B cell (primary cell): Measurements from ENCODE around the gene XYLT1. TPM values are rescaled to one million over a fixed set of nuclear protein-coding genes. Genes with fewer than 3 reads are reported as not detected.
A peak's percentile ranks its signal among the peaks of the same experiment; 100 is the strongest.

Source experiments
- ATAC-seq: fragments of 200-7000 bp; cut with Tn5 transposase; one replicate; pipeline ENCODE4 v1.10.0; 2021; ENCODE audit warnings: low read depth, mild to moderate bottlenecking, moderate number of reproducible peaks, moderate library complexity
- CTCF ChIA-PET: fragments of 350-600 bp; sonication (Branson Sonifier 250); formaldehyde crosslinking; loops from one replicate; lab custom pipeline; 2021; ENCODE audit warnings: antibody characterized with exemption, inconsistent platforms; lab: Charles Lee
- POLR2A ChIA-PET: fragments of 350-600 bp; sonication (Branson Sonifier 250); formaldehyde crosslinking; loops from one replicate; lab custom pipeline; 2021; ENCODE audit warnings: antibody characterized with exemption; lab: Charles Lee
- DNase-seq: peaks from one replicate; pipeline ENCODE4 v3.0.0; 2013
- H2AFZ ChIP-seq: 2 replicates; pipeline ENCODE4 v1.6.1; 2012; ENCODE audit warnings: mild to moderate bottlenecking, low read depth, low read length; ENCODE audit not compliant: insufficient read depth, poor library complexity, severe bottlenecking
- H3K27ac ChIP-seq, 2 donors: 1 replicate in 1 of 2; 2 replicates in 1 of 2; pipeline ENCODE4 v1.5.1; 2012 to 2013; ENCODE audit warnings: low read length in 2 of 2, mild to moderate bottlenecking in 2 of 2, moderate library complexity in 1 of 2
- H3K27me3 ChIP-seq, 4 experiments: fragments of 200-600 bp in 1 of 4; sonication (generic) in 1 of 4; replicated peaks in 1 of 4; 1 replicate in 2 of 4; 2 replicates in 2 of 4; pipeline versions ENCODE4 v1.6.1 to v1.7.0; 2013 to 2016; ENCODE audit warnings: low read length in 3 of 4, mild to moderate bottlenecking in 2 of 4, mixed read lengths in 1 of 4, moderate library complexity in 1 of 4; ENCODE audit not compliant: insufficient read depth in 4 of 4, control insufficient read depth in 3 of 4; ENCODE audit errors: control extremely low read depth in 1 of 4
- H3K36me3 ChIP-seq, 2 experiments: replicated peaks in 1 of 2; 1 replicate in 1 of 2; 2 replicates in 1 of 2; pipeline versions ENCODE4 v1.6.1 to v1.7.1; 2013; ENCODE audit warnings: low read length in 1 of 2; ENCODE audit not compliant: insufficient read depth in 2 of 2, control insufficient read depth in 1 of 2; ENCODE audit errors: control extremely low read depth in 1 of 2, extremely low read depth in 1 of 2
- H3K4me1 ChIP-seq, 2 donors: fragments of 200-600 bp in 1 of 2; sonication (generic) in 1 of 2; 1 replicate in 1 of 2; 2 replicates in 1 of 2; pipeline versions ENCODE4 v1.5.1 to v1.6.1; 2013 to 2017; ENCODE audit warnings: low read length in 2 of 2; ENCODE audit not compliant: control insufficient read depth in 2 of 2, insufficient read depth in 2 of 2
- H3K4me2 ChIP-seq: replicated peaks from 2 replicates; pipeline ENCODE3; 2012; ENCODE audit warnings: mild to moderate bottlenecking, low read depth, low read length; ENCODE audit not compliant: poor library complexity, severe bottlenecking
- H3K4me3 ChIP-seq, 5 experiments: fragments of 200-600 bp in 1 of 5; sonication (generic) in 1 of 5; 1 replicate in 3 of 5; 2 replicates in 2 of 5; pipeline versions ENCODE4 v1.5.1 to v1.7.0; 2011 to 2016; ENCODE audit warnings: low read length in 4 of 5, mild to moderate bottlenecking in 4 of 5, low read depth in 2 of 5, control low read depth in 1 of 5, moderate library complexity in 1 of 5; ENCODE audit not compliant: insufficient read depth in 1 of 5; ENCODE audit errors: control extremely low read depth in 1 of 5, extremely low read depth in 1 of 5
- H3K79me2 ChIP-seq: fragments of 200-600 bp; sonication (generic); one replicate; pipeline ENCODE4 v1.6.0; 2016; ENCODE audit warnings: low read length; ENCODE audit not compliant: control insufficient read depth, insufficient read depth
- H3K9ac ChIP-seq: fragments of 200-600 bp; sonication (generic); 2 replicates; pipeline ENCODE4 v1.6.1; 2017; ENCODE audit warnings: mild to moderate bottlenecking, low read length, moderate library complexity
- H3K9me3 ChIP-seq, 3 donors: one replicate each; pipeline versions ENCODE4 v1.6.1 to v1.7.1; 2013; ENCODE audit warnings: low read length in 2 of 3; ENCODE audit not compliant: control insufficient read depth in 2 of 3, insufficient read depth in 1 of 3; ENCODE audit errors: control extremely low read depth in 1 of 3
- H4K20me1 ChIP-seq: 2 replicates; pipeline ENCODE4 v1.6.0; 2012; ENCODE audit warnings: mild to moderate bottlenecking, low read length; ENCODE audit not compliant: insufficient read depth, control insufficient read depth, poor library complexity, severe bottlenecking
- H3K27ac Mint-ChIP-seq: one replicate; pipeline ENCODE4 v1.8.0; 2021; ENCODE audit warnings: mixed read lengths
- H3K27me3 Mint-ChIP-seq: one replicate; pipeline ENCODE4 v1.8.0; 2021; ENCODE audit warnings: mixed read lengths
- H3K4me1 Mint-ChIP-seq: one replicate; pipeline ENCODE4 v1.8.0; 2021; ENCODE audit warnings: mixed read lengths
- H3K4me3 Mint-ChIP-seq: one replicate; pipeline ENCODE4 v1.8.0; 2021; ENCODE audit warnings: mixed read lengths
- H3K9me3 Mint-ChIP-seq: one replicate; pipeline ENCODE4 v1.8.0; 2022; ENCODE audit warnings: mixed read lengths; ENCODE audit not compliant: insufficient read depth
- CTCF ChIP-seq: fragments of 200-600 bp; IDR thresholded peaks from one replicate; pipeline ENCODE4 v1.8.0; 2022; ENCODE audit warnings: antibody characterized with exemption, mild to moderate bottlenecking
- EZH2 ChIP-seq: IDR thresholded peaks from 2 replicates; pipeline ENCODE4 v1.6.1; 2012; ENCODE audit warnings: borderline replicate concordance, low read depth, mild to moderate bottlenecking, moderate library complexity, low read length; ENCODE audit not compliant: insufficient read depth, poor library complexity, severe bottlenecking
- WGBS: methylation state at CpG from one replicate; pipeline ENCODE4 v1.1.5; 2013; ENCODE audit warnings: missing lambda C conversion rate; ENCODE audit not compliant: insufficient coverage; 5-methylcytosine and 5-hydroxymethylcytosine counted together
- intact Hi-C: fragments of 100-400 bp; cut with micrococcal nuclease; formaldehyde crosslinking; loops from one replicate; pipeline ENCODE4 v1.10.0; 2022
- polyA plus RNA-seq: library from polyadenylated mRNA; depleted of rRNA; stranded (reverse); fragments of >200 nt; gene quantifications from 2 replicates; pipeline ENCODE4 v1.2.3, GENCODE V29; 2012
- total RNA-seq, 2 donors: library from RNA; stranded (reverse); fragments of 120-200 nt in 1 of 2; gene quantifications; 1 replicate in 1 of 2; 2 replicates in 1 of 2; pipeline versions ENCODE4 v1.2.3 to v1.2.4, GENCODE V29; 2013 to 2022

XYLT1 gene
- total and polyA plus RNA-seq, 2 donors (not counting 1 experiment from before 2014, with no cell fraction given): 8.7 to 59.6 TPM

GRCh38 chr16:17358846-17359245 is 111.9 kb downstream of the XYLT1 start:
- no peak for TF ChIP-seq CTCF
- no peak for TF ChIP-seq EZH2
- WGBS: 100% methylated on average over 2 of the region's 3 CpGs
- H3K4me1 ChIP-seq: peaks cover 60 to 65% of the 10 kb centered on the region in 2 donors
- DNase-seq: no peak
- ChIA-PET POLR2A (interaction anchor here (0.8 kb wide), 1 partner anchor 109 kb away, joined by 4 read pairs; no protein-coding TSS in a partner anchor), CTCF (interaction anchor here (1.1 to 1.8 kb wide), 4 partner anchors 12 to 58 kb away, joined by 3 to 6 read pairs (median 3); no protein-coding TSS in a partner anchor)
- no peak overlapping the region for H3K4me3 ChIP-seq
- H3K4me1 Mint-ChIP-seq: peaks cover 65% of the 10 kb centered on the region
- H3K9me3 Mint-ChIP-seq: no peaks in the 10 kb centered on the region
- no peak overlapping the region for H3K9ac ChIP-seq
- no peaks in the 10 kb centered on the region for H3K27me3 ChIP-seq
- peaks cover 100% of the 10 kb centered on the region for H3K79me2 ChIP-seq
- no peaks in the 10 kb centered on the region for H3K27me3 Mint-ChIP-seq
- peak overlapping the region; percentile 42 for H3K4me2 ChIP-seq
- peaks cover 0 to 28% of the 10 kb centered on the region in 2 experiments for H3K36me3 ChIP-seq
- no peak overlapping the region for H2AFZ ChIP-seq
- intact Hi-C loops: no loop called here
- H3K4me3 Mint-ChIP-seq: no peak overlapping the region
- H3K27ac Mint-ChIP-seq: no peak overlapping the region
- no peaks in the 10 kb centered on the region for H3K9me3 ChIP-seq
- H3K27ac ChIP-seq: no peak overlapping the region
- H4K20me1 ChIP-seq: no peaks in the 10 kb centered on the region
- no peak for ATAC-seq

- no peak for ATAC-seq
- no peaks in the 10 kb centered on the region for H4K20me1 ChIP-seq
- no peak overlapping the region for H3K4me3 Mint-ChIP-seq
- no peak overlapping the region for H3K4me2 ChIP-seq
- intact Hi-C loops: no loop called here
- DNase-seq: no peak
- H3K9me3 ChIP-seq: no peaks in the 10 kb centered on the region
- peaks cover 56 to 62% of the 10 kb centered on the region in 2 donors for H3K4me1 ChIP-seq
- TF ChIP-seq EZH2: no peak
- no peak for TF ChIP-seq CTCF
- peaks cover 0 to 28% of the 10 kb centered on the region in 2 experiments for H3K36me3 ChIP-seq
- H3K9ac ChIP-seq: no peak overlapping the region
- H3K4me3 ChIP-seq: no peak overlapping the region
- peaks cover 97% of the 10 kb centered on the region for H3K79me2 ChIP-seq
- H3K9me3 Mint-ChIP-seq: no peaks in the 10 kb centered on the region
- ChIA-PET CTCF (interaction anchor here (1.1 to 1.8 kb wide), 4 partner anchors 11 to 57 kb away, joined by 3 to 6 read pairs (median 3); no protein-coding TSS in a partner anchor), POLR2A (no interaction called here)
- H3K4me1 Mint-ChIP-seq: peaks cover 63% of the 10 kb centered on the region
- no peaks in the 10 kb centered on the region for H3K27me3 Mint-ChIP-seq
- H3K27ac ChIP-seq: no peak overlapping the region
- WGBS: 100% methylated on average over 3 of the region's 8 CpGs
- no peak overlapping the region for H2AFZ ChIP-seq
- no peak overlapping the region for H3K27ac Mint-ChIP-seq
- no peaks in the 10 kb centered on the region for H3K27me3 ChIP-seq
Observed at GRCh38 chr16:17358355-17358754, 112.4 kb downstream of the XYLT1 start.
